ENCODE results near the gene NDUFB1.

Gene NDUFB1

GRCh38 chr14:92103363-92103989 lies 18.0 kb downstream of the NDUFB1 start:
- no peak overlapping the region for H3K9ac ChIP-seq (ENCODE audit: low read depth in 1 of 2, low read length in 2 of 2)
- no peaks in the 10 kb centered on the region for H3K27me3 ChIP-seq (ENCODE audit: control insufficient read depth in 2 of 2, insufficient read depth in 2 of 2, low read length in 2 of 2)
- H3K9me3 ChIP-seq (ENCODE audit: control insufficient read depth in 2 of 2, low read length in 2 of 2): no peaks in the 10 kb centered on the region
- H3K4me3 ChIP-seq (ENCODE audit: low read length in 2 of 2): no peak overlapping the region
- H3K4me1 ChIP-seq (ENCODE audit: control insufficient read depth in 2 of 2, insufficient read depth in 2 of 2, low read length in 2 of 2): peaks cover 5 to 7% of the 10 kb centered on the region in 2 donors
- no peak overlapping the region for H3K27ac ChIP-seq (ENCODE audit: low read depth in 2 of 2, low read length in 2 of 2)
- no peaks in the 10 kb centered on the region for H3K36me3 ChIP-seq (ENCODE audit: control insufficient read depth in 2 of 2, insufficient read depth in 2 of 2, low read length in 2 of 2)

- peaks cover 2 to 4% of the 10 kb centered on the region in 2 donors for H3K4me1 ChIP-seq (ENCODE audit: control insufficient read depth in 2 of 2, insufficient read depth in 2 of 2, low read length in 2 of 2)
- no peaks in the 10 kb centered on the region for H3K9me3 ChIP-seq (ENCODE audit: control insufficient read depth in 2 of 2, low read length in 2 of 2)
- no peaks in the 10 kb centered on the region for H3K27me3 ChIP-seq (ENCODE audit: control insufficient read depth in 2 of 2, insufficient read depth in 2 of 2, low read length in 2 of 2)
- H3K27ac ChIP-seq (ENCODE audit: low read depth in 2 of 2, low read length in 2 of 2): no peak overlapping the region
- no peak overlapping the region for H3K4me3 ChIP-seq (ENCODE audit: low read length in 2 of 2)
- no peak overlapping the region for H3K9ac ChIP-seq (ENCODE audit: low read depth in 1 of 2, low read length in 2 of 2)
- peaks cover 7 to 9% of the 10 kb centered on the region in 2 donors for H3K36me3 ChIP-seq (ENCODE audit: control insufficient read depth in 2 of 2, insufficient read depth in 2 of 2, low read length in 2 of 2)
These were observed 21.7 kb downstream of the NDUFB1 start for GRCh38 chr14:92099802-92100201.

GRCh38 chr14:92093320-92093719 lies 28.2 kb downstream of the NDUFB1 start:
- Histone ChIP-seq H3K9ac (ENCODE audit: low read depth in 1 of 2, low read length in 2 of 2) (no peak overlapping the region), H3K4me1 (ENCODE audit: control insufficient read depth in 2 of 2, insufficient read depth in 2 of 2, low read length in 2 of 2) (no peaks in the 10 kb centered on the region), H3K27ac (ENCODE audit: low read depth in 2 of 2, low read length in 2 of 2) (no peak overlapping the region), H3K27me3 (ENCODE audit: control insufficient read depth in 2 of 2, insufficient read depth in 2 of 2, low read length in 2 of 2) (no peaks in the 10 kb centered on the region), H3K36me3 (ENCODE audit: control insufficient read depth in 2 of 2, insufficient read depth in 2 of 2, low read length in 2 of 2) (peaks cover 15 to 19% of the 10 kb centered on the region in 2 donors), H3K4me3 (ENCODE audit: low read length in 2 of 2) (no peak overlapping the region), H3K9me3 (ENCODE audit: control insufficient read depth in 2 of 2, low read length in 2 of 2) (no peaks in the 10 kb centered on the region)

GRCh38 chr14:92088494-92088893 lies 33.0 kb downstream of the NDUFB1 start:
- Histone ChIP-seq H3K4me3 (ENCODE audit: low read length in 2 of 2) (no peak overlapping the region), H3K4me1 (ENCODE audit: control insufficient read depth in 2 of 2, insufficient read depth in 2 of 2, low read length in 2 of 2) (no peaks in the 10 kb centered on the region), H3K9me3 (ENCODE audit: control insufficient read depth in 2 of 2, low read length in 2 of 2) (no peaks in the 10 kb centered on the region), H3K9ac (ENCODE audit: low read depth in 1 of 2, low read length in 2 of 2) (no peak overlapping the region), H3K27ac (ENCODE audit: low read depth in 2 of 2, low read length in 2 of 2) (no peak overlapping the region), H3K27me3 (ENCODE audit: control insufficient read depth in 2 of 2, insufficient read depth in 2 of 2, low read length in 2 of 2) (no peaks in the 10 kb centered on the region), H3K36me3 (ENCODE audit: control insufficient read depth in 2 of 2, insufficient read depth in 2 of 2, low read length in 2 of 2) (peaks cover 14 to 26% of the 10 kb centered on the region in 2 donors)

GRCh38 chr14:92074555-92074954 lies 47.0 kb downstream of the NDUFB1 start:
- Histone ChIP-seq H3K4me1 (ENCODE audit: control insufficient read depth in 2 of 2, insufficient read depth in 2 of 2, low read length in 2 of 2) (no peaks in the 10 kb centered on the region), H3K27me3 (ENCODE audit: control insufficient read depth in 2 of 2, insufficient read depth in 2 of 2, low read length in 2 of 2) (no peaks in the 10 kb centered on the region), H3K9me3 (ENCODE audit: control insufficient read depth in 2 of 2, low read length in 2 of 2) (no peaks in the 10 kb centered on the region), H3K36me3 (ENCODE audit: control insufficient read depth in 2 of 2, insufficient read depth in 2 of 2, low read length in 2 of 2) (peaks cover 16 to 24% of the 10 kb centered on the region in 2 donors), H3K27ac (ENCODE audit: low read depth in 2 of 2, low read length in 2 of 2) (no peak overlapping the region), H3K4me3 (ENCODE audit: low read length in 2 of 2) (no peak overlapping the region), H3K9ac (ENCODE audit: low read depth in 1 of 2, low read length in 2 of 2) (no peak overlapping the region)
